ENCODE results near the gene FBXL7.

FBXL7 gene

GRCh38 chr5:15728811-15729210 lies 228.8 kb downstream of the FBXL7 start:
- Mint-ChIP-seq H3K4me1 (ENCODE audit: low read depth) (no peaks in the 10 kb centered on the region), H3K36me3 (ENCODE audit: low read depth) (no peaks in the 10 kb centered on the region), H3K4me3 (no peak overlapping the region), H3K9me3 (peaks cover 35% of the 10 kb centered on the region), H3K27ac (no peak overlapping the region), H3K27me3 (ENCODE audit: low read depth) (no peaks in the 10 kb centered on the region)
- DNase-seq (ENCODE audit: low spot score): no peak

- Mint-ChIP-seq H3K4me3 (no peak overlapping the region), H3K9me3 (peaks cover 49% of the 10 kb centered on the region), H3K27ac (no peak overlapping the region), H3K36me3 (ENCODE audit: low read depth) (no peaks in the 10 kb centered on the region), H3K27me3 (ENCODE audit: low read depth) (no peaks in the 10 kb centered on the region), H3K4me1 (ENCODE audit: low read depth) (no peaks in the 10 kb centered on the region)
- no peak for DNase-seq (ENCODE audit: low spot score)
These were observed 231.7 kb downstream of the FBXL7 start for GRCh38 chr5:15731699-15732098.

GRCh38 chr5:15734058-15734457 lies 234.1 kb downstream of the FBXL7 start:
- DNase-seq (ENCODE audit: low spot score): no peak
- no peaks in the 10 kb centered on the region for H3K27me3 Mint-ChIP-seq (ENCODE audit: low read depth)
- no peaks in the 10 kb centered on the region for H3K4me1 Mint-ChIP-seq (ENCODE audit: low read depth)
- no peak overlapping the region for H3K4me3 Mint-ChIP-seq
- no peaks in the 10 kb centered on the region for H3K36me3 Mint-ChIP-seq (ENCODE audit: low read depth)
- no peak overlapping the region for H3K27ac Mint-ChIP-seq
- H3K9me3 Mint-ChIP-seq: peaks cover 36% of the 10 kb centered on the region

GRCh38 chr5:15737036-15737821 lies 237.2 kb downstream of the FBXL7 start:
- DNase-seq (ENCODE audit: low spot score): no peak
- H3K36me3 Mint-ChIP-seq (ENCODE audit: low read depth): no peaks in the 10 kb centered on the region
- H3K4me3 Mint-ChIP-seq: no peak overlapping the region
- H3K27ac Mint-ChIP-seq: no peak overlapping the region
- H3K9me3 Mint-ChIP-seq: peaks cover 28% of the 10 kb centered on the region
- H3K27me3 Mint-ChIP-seq (ENCODE audit: low read depth): no peaks in the 10 kb centered on the region
- H3K4me1 Mint-ChIP-seq (ENCODE audit: low read depth): no peaks in the 10 kb centered on the region

GRCh38 chr5:15737871-15738664 lies 238.1 kb downstream of the FBXL7 start:
- H3K36me3 Mint-ChIP-seq (ENCODE audit: low read depth): no peaks in the 10 kb centered on the region
- H3K4me1 Mint-ChIP-seq (ENCODE audit: low read depth): no peaks in the 10 kb centered on the region
- no peaks in the 10 kb centered on the region for H3K27me3 Mint-ChIP-seq (ENCODE audit: low read depth)
- DNase-seq (ENCODE audit: low spot score): no peak
- H3K27ac Mint-ChIP-seq: no peak overlapping the region
- no peak overlapping the region for H3K4me3 Mint-ChIP-seq
- peaks cover 34% of the 10 kb centered on the region for H3K9me3 Mint-ChIP-seq

GRCh38 chr5:15740383-15740782 lies 240.4 kb downstream of the FBXL7 start:
- DNase-seq (ENCODE audit: low spot score): no peak
- H3K4me3 Mint-ChIP-seq: no peak overlapping the region
- H3K27ac Mint-ChIP-seq: no peak overlapping the region
- H3K9me3 Mint-ChIP-seq: peaks cover 34% of the 10 kb centered on the region
- H3K4me1 Mint-ChIP-seq (ENCODE audit: low read depth): no peaks in the 10 kb centered on the region
- H3K36me3 Mint-ChIP-seq (ENCODE audit: low read depth): no peaks in the 10 kb centered on the region
- no peaks in the 10 kb centered on the region for H3K27me3 Mint-ChIP-seq (ENCODE audit: low read depth)

GRCh38 chr5:15741591-15741990 lies 241.6 kb downstream of the FBXL7 start:
- H3K36me3 Mint-ChIP-seq (ENCODE audit: low read depth): no peaks in the 10 kb centered on the region
- H3K27ac Mint-ChIP-seq: no peak overlapping the region
- no peaks in the 10 kb centered on the region for H3K27me3 Mint-ChIP-seq (ENCODE audit: low read depth)
- H3K4me3 Mint-ChIP-seq: no peak overlapping the region
- peaks cover 37% of the 10 kb centered on the region for H3K9me3 Mint-ChIP-seq
- no peak for DNase-seq (ENCODE audit: low spot score)
- H3K4me1 Mint-ChIP-seq (ENCODE audit: low read depth): no peaks in the 10 kb centered on the region

- Mint-ChIP-seq H3K4me3 (no peak overlapping the region), H3K9me3 (peaks cover 30% of the 10 kb centered on the region), H3K4me1 (ENCODE audit: low read depth) (no peaks in the 10 kb centered on the region), H3K36me3 (ENCODE audit: low read depth) (no peaks in the 10 kb centered on the region), H3K27ac (no peak overlapping the region), H3K27me3 (ENCODE audit: low read depth) (no peaks in the 10 kb centered on the region)
- no peak for DNase-seq (ENCODE audit: low spot score)
These were observed 246.9 kb downstream of the FBXL7 start for GRCh38 chr5:15746833-15747232.

GRCh38 chr5:15748266-15748665 lies 248.3 kb downstream of the FBXL7 start:
- Mint-ChIP-seq H3K9me3 (peaks cover 22% of the 10 kb centered on the region), H3K27ac (no peak overlapping the region), H3K4me3 (no peak overlapping the region), H3K27me3 (ENCODE audit: low read depth) (no peaks in the 10 kb centered on the region), H3K4me1 (ENCODE audit: low read depth) (no peaks in the 10 kb centered on the region), H3K36me3 (ENCODE audit: low read depth) (no peaks in the 10 kb centered on the region)
- no peak for DNase-seq (ENCODE audit: low spot score)

- Mint-ChIP-seq H3K4me3 (no peak overlapping the region), H3K36me3 (ENCODE audit: low read depth) (no peaks in the 10 kb centered on the region), H3K27me3 (ENCODE audit: low read depth) (no peaks in the 10 kb centered on the region), H3K27ac (no peak overlapping the region), H3K4me1 (ENCODE audit: low read depth) (no peaks in the 10 kb centered on the region), H3K9me3 (peaks cover 7% of the 10 kb centered on the region)
- DNase-seq (ENCODE audit: low spot score): no peak
These were observed 252.8 kb downstream of the FBXL7 start for GRCh38 chr5:15752663-15753285.

- H3K27ac Mint-ChIP-seq: no peak overlapping the region
- H3K36me3 Mint-ChIP-seq (ENCODE audit: low read depth): no peaks in the 10 kb centered on the region
- H3K4me3 Mint-ChIP-seq: no peak overlapping the region
- no peaks in the 10 kb centered on the region for H3K4me1 Mint-ChIP-seq (ENCODE audit: low read depth)
- peaks cover 7% of the 10 kb centered on the region for H3K9me3 Mint-ChIP-seq
- no peaks in the 10 kb centered on the region for H3K27me3 Mint-ChIP-seq (ENCODE audit: low read depth)
- DNase-seq (ENCODE audit: low spot score): no peak
These were observed 253.8 kb downstream of the FBXL7 start for GRCh38 chr5:15753752-15754151.

GRCh38 chr5:15757103-15757502 lies 257.1 kb downstream of the FBXL7 start:
- Mint-ChIP-seq H3K4me3 (no peak overlapping the region), H3K36me3 (ENCODE audit: low read depth) (no peaks in the 10 kb centered on the region)

GRCh38 chr5:15757619-15758018 lies 257.6 kb downstream of the FBXL7 start:
- Mint-ChIP-seq H3K27ac (no peak overlapping the region), H3K36me3 (ENCODE audit: low read depth) (no peaks in the 10 kb centered on the region), H3K27me3 (ENCODE audit: low read depth) (no peaks in the 10 kb centered on the region), H3K4me1 (ENCODE audit: low read depth) (no peaks in the 10 kb centered on the region), H3K9me3 (no peaks in the 10 kb centered on the region), H3K4me3 (no peak overlapping the region)
- DNase-seq (ENCODE audit: low spot score): no peak

More at GRCh38 chr5:15757103-15757502, 257.1 kb downstream of the FBXL7 start:
- Mint-ChIP-seq H3K27me3 (ENCODE audit: low read depth) (no peaks in the 10 kb centered on the region), H3K9me3 (no peaks in the 10 kb centered on the region), H3K4me1 (ENCODE audit: low read depth) (no peaks in the 10 kb centered on the region), H3K27ac (no peak overlapping the region)
- DNase-seq (ENCODE audit: low spot score): no peak

GRCh38 chr5:15762668-15763067 lies 262.7 kb downstream of the FBXL7 start:
- Mint-ChIP-seq H3K4me1 (ENCODE audit: low read depth) (no peaks in the 10 kb centered on the region), H3K9me3 (peaks cover 25% of the 10 kb centered on the region), H3K27ac (no peak overlapping the region), H3K27me3 (ENCODE audit: low read depth) (no peaks in the 10 kb centered on the region), H3K4me3 (no peak overlapping the region), H3K36me3 (ENCODE audit: low read depth) (no peaks in the 10 kb centered on the region)
- DNase-seq (ENCODE audit: low spot score): no peak

Data from T-helper 2 cell treated with Interferon-gamma antibody and Interleukin-4, amounts not matched to agents 5 μg/mL and 100 μg/mL, for 36 hours (primary cell).